Right lung (tissue), 5 donors: Measurements from ENCODE around the gene TNPO1. TPM values are rescaled to one million over a fixed set of nuclear protein-coding genes. Genes with fewer than 3 reads are reported as not detected.

Experiments
- DNase-seq, 2 donors: peaks; one replicate each; pipeline ENCODE4 v3.0.0-alpha.2; 2013
- polyA plus RNA-seq, 5 donors: library from polyadenylated mRNA; unstranded; fragments of 120-200 nt; gene quantifications; one replicate each; pipeline versions ENCODE4 v1.2.1 to v1.2.3, GENCODE V29; 2013; ENCODE audit warnings: inconsistent platforms in 1 of 5, low replicate concordance in 1 of 5; ENCODE audit not compliant: insufficient read length in 5 of 5, insufficient read depth in 1 of 5

The TNPO1 gene
- polyA plus RNA-seq, 5 donors, result 49.2 to 97.1 (median 88.9) TPM

DNA sequence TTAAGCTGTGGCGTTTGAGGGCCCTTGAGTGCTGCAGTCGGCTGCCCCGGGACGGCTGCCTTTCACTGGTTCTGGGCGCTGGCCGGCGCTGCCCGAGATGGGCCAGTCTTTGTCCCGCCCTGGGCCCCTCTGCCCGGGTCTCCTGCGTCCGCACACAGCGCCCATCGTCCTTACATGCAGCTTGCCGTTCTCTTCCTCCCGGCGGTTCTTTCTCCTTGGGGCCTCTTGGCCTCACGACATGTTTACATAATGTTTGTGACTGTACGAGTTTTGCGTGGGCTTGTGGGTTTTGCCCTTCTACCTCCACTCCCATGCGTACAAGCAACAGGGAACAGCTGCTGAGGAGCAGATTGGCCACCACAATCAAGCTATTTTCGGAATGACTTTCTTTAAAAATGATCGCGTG, 618 bp downstream of the TNPO1 start:
- DNase-seq, result peak; percentile 73 to 75

- peak in 1 of 2 donors; percentile 32 for DNase-seq
These were observed 1.3 kb downstream of the TNPO1 start for GRCh38 chr5:72817671-72818266.

GRCh38 chr5:72818866-72819534, 2.5 kb downstream of the TNPO1 start:
- peak in 1 of 2 donors; percentile 23 for DNase-seq

GRCh38 chr5:72821776-72822175, 5.3 kb downstream of the TNPO1 start:
- DNase-seq, result no peak

- DNase-seq, result no peak
These were observed 6.5 kb downstream of the TNPO1 start for GRCh38 chr5:72822944-72823343.

GRCh38 chr5:72829707-72830106, 13.2 kb downstream of the TNPO1 start:
- no peak for DNase-seq

GRCh38 chr5:72830362-72830761, 13.9 kb downstream of the TNPO1 start:
- no peak for DNase-seq

DNA sequence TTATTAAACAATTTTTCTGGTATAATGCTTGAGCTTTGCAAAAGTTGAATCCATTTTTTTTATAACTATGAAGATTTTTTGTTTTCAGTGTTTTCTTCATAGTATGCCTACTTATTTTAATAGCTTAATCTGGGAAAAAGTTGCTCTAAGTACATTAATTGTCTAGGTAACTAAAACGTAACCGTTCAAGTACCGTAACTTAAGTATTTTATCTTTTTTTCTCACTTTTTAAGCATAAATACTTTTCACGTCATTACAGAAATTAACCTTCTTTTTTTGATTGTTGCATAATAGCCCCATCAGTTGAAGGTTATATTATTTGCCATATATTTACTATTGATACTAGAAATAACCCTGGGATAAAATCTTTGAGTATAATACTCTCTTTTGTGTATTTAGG, 15.2 kb downstream of the TNPO1 start:
- no peak for DNase-seq

DNA sequence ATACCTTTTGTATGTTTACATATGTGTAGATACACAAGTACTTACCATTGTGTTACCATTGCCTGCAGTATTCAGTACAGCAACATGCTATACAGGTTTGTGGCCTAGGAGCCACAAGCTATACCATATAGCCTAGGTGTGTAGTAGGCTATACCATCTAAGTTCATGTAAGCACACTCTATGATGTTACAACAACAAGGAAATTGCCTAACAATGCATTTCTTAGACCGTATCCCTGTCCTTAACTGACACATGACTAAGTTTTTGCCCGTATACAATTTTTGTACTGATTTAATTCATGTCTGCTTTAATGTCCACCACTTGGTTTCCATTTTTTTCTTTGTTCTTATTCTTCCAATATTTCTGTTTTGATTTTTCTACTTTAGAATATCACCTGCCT, 18.5 kb downstream of the TNPO1 start:
- DNase-seq, result no peak

DNA sequence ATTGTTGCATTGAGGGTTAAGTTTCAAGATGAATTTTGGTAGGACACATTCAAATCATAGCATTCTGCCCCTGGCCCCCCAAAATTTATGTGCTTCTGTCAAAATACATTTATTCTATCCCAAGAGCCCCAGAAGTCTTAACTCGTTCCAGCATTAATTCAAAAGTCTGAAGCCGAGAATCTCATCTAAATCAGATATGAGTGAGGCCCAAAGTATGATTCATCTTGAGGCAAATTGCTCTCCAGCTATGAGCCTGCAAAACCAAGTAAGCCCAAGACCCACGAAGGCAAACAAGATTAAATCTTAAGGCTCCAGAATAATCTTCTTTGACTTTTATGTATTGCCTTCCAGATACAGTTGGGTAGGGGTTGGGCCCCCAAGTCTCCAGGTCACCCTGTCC, 19.2 kb downstream of the TNPO1 start:
- no peak for DNase-seq

GRCh38 chr5:72836810-72837209, 20.3 kb downstream of the TNPO1 start:
- DNase-seq, result no peak

GRCh38 chr5:72837524-72838096, 21.1 kb downstream of the TNPO1 start:
- DNase-seq, result no peak

DNA sequence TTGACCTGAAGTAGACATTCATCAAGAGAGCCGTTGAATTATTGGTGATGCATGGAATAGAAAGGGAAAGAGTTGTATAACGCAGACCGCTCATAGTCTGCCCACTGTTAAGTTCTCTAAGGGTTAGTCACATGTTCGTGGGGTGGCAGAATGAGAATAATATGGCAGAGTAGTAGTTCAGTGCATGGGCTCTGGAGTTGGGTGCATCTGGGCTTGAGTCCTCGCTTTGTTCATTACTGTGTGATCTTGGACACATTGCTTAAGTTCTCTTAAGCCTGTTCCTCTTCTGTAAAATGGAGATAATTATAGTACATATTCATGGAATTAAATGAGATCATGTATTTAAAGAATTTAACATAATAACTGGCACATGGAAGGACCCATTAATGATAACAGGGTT, 23.6 kb downstream of the TNPO1 start:
- no peak for DNase-seq

DNA sequence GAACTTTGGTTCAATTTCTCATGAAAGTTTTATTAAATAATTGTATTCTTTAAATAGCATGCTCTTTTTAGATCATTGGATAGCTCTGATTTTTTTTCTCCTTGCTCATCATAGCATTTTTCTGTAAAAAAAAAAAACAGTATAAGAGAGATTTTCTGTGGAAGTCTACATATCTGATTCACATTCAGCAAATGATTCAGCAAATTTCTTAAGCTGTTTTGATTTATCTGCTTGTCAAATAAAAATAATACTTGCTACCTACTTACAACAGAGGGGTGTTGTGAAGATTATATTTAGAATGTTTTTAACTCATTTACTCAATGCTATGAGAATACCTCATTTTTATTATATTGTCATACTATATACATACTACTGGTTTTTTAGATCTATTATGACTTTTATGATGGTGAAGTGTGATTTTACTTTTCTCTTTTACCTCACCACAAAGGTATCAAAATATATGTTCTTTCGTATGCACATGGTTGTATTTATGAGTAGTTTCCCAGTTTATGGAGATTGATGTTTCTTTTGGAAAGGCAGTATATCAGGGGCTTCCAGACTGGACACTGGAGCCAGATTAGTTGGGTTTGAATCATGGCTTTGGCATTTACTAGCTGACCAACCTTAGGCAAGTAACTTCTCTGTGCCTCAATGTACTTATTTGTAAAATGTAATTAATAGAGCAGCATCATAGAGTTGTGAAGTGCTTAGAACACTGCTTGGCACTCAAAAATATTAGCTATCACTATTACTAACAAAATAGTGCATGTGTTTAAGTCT, 25.5 kb downstream of the TNPO1 start:
- DNase-seq, result no peak

- no peak for DNase-seq
These were observed 26.4 kb downstream of the TNPO1 start for GRCh38 chr5:72842816-72843215.

DNA sequence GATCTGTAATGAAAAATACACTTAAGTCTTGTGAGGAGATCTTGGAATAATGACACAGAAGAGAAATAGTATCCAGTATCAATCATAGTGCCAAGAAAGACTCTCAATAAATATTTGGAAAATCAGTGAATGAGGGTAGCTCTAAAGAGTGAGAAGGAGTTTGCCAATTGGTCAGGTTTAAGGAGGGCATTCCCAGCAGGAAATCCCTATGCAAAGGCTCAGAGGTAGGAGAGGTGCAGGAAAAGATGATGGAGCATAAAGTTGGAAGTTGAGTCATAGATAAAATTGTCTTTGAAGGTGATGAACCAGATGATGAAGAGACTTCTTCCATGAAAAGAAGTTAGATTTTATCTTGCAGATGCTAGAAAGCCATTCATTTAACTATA, 27.8 kb downstream of the TNPO1 start:
- no peak for DNase-seq

- DNase-seq, result no peak
These were observed 29.4 kb downstream of the TNPO1 start for GRCh38 chr5:72845889-72846288.

- DNase-seq, result no peak
These were observed 30.0 kb downstream of the TNPO1 start for GRCh38 chr5:72846483-72846882.

- DNase-seq, result no peak
These were observed 31.0 kb downstream of the TNPO1 start for GRCh38 chr5:72847439-72847838.

- peak; percentile 83 to 87 for DNase-seq
These were observed 31.6 kb downstream of the TNPO1 start for GRCh38 chr5:72847989-72848473.

DNA sequence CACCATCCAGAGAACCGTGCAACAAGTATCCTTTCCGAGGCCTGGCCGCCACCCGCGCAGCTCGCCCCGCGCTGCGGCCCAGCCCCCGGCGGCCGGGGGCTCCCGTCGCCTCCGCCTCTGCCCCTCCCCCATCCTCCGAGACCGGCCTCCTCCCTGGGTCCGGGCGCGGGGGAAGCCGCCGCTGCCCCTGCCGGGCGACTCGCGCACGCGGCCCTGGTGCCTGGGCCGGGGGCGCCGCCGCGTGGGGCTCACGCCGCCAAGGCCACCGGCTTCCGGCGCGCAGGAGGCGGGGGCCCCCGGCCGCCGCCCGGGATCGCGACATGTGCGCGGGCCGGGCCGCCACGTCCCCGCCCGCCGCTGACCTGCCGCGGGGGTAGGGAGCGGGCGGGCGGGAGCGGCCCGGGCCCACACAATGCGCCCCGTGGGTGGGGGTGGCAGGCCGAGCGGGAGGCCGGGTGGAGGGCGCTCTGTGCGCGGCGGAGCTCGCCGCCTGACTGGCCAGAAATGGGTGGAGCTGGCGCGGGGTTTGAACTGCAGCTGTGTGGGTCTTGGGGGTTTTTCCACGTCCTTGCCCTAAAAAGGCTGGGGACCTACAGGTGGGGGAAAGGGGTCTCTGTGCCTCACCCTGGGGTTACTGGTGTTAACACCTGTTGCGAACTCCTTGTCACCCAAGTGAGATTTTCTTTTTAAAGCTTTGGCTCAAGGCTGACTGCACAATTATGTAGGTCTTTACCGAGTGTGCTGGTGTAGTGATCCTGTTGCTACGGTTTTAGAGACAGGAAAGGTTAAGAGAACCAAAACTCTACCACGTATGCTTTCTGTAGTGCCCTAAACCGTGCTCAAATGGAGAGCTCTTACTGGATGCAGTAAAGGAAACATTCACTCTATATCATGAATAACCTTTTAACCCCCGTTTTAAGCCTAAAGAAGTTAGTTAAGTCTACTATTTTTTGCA, 32.3 kb downstream of the TNPO1 start:
- peak; percentile 17 to 30 for DNase-seq
